Cerebellar nuclear complex (tissue), 1 donor: ENCODE data around the gene KAT2A.
A peak's percentile ranks its signal among the peaks of the same experiment; 100 is the strongest.

Experiments used
- DNase-seq, 2 experiments: peaks; one replicate each; lab custom pipeline; 2025; lab: John Stamatoyannopoulos, UW

Gene KAT2A

DNA sequence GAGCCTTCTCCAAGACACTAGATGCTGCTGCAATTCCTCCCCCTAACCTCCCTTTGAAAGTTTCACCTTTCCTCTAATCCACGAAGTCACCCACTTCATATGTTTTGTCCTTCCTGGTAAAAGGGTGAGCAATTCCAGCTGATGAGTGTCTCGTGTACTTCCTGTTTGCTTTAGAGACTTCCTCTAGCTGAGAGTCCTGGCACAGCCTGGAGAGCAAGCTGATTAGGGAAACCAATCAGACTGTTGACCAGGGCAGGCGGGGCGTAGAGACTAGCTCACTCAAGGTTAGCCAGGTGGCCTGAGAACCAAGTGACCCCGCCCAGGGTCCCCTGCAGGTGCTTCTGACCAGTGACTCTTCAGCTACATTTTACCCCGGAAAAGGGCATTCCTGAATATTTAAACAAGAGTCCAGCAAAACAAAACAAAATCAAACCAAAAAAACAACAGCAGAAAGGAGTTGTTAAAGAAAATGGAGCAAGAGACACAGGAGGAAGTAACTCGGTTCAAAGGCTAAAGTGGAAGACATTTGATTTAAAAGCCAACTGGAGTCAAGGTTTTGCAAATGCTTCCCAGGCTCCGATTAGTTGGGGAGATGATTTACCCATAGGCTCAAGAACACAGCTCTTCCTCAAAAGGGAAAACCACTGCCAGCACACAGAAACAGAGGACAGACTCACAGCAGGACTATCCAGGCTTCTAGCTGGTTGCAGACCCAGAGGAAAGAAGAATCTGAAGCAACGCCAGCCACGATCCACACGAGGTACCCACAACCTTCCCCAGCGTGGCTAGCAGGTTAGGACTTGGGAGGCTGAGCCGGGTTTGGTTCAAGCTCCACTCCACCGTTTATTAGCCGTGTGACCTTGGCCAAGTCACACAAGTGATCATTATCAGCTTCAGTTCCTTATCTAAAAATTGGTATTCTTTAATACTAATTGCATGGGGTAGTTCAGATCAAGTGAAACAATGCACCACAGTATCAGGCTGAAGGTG, 14.8 kb upstream of the KAT2A start:
- no peak for DNase-seq

GRCh38 chr17:42135151-42135550, 14.0 kb upstream of the KAT2A start:
- no peak for DNase-seq

GRCh38 chr17:42133461-42134041, 12.4 kb upstream of the KAT2A start:
- no peak for DNase-seq

DNA sequence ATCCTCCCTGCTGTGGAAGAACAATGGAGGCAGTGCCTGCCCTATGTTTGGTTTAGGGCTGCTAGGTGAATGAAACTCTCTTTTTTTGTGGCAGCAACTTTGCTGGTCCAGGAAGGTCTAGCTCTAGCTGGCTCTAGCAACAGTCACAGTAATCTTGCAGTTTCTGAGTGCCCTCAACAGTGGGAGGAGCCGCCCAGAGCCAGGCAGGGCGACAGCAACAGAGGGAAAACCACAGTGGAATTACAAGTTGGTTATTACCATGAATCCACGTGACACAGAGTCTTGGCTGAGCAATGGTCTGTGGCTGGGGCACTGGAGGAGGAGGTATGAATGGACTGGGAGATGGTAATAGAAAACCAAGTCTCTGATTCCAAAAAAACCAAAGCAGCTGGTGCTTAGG, 11.8 kb upstream of the KAT2A start:
- DNase-seq = no peak

GRCh38 chr17:42131981-42132432, 10.8 kb upstream of the KAT2A start:
- no peak for DNase-seq

DNA sequence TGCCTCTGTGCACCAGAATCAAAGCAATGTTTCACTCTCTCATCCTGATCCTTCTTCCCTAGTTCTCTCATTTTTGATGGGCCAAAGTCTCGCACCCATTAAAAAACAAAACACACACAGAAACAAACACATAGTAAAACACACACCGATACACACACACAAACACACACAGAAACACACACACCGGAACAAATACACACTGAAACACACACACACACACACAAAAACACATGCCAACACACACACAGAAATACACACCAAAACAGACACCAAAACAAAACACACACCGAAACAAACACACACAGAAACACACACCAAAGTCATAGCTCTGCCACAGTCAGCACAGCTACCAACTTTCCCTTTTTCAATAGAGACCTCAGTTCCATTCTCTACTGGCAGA, 10.1 kb upstream of the KAT2A start:
- DNase-seq = no peak

DNA sequence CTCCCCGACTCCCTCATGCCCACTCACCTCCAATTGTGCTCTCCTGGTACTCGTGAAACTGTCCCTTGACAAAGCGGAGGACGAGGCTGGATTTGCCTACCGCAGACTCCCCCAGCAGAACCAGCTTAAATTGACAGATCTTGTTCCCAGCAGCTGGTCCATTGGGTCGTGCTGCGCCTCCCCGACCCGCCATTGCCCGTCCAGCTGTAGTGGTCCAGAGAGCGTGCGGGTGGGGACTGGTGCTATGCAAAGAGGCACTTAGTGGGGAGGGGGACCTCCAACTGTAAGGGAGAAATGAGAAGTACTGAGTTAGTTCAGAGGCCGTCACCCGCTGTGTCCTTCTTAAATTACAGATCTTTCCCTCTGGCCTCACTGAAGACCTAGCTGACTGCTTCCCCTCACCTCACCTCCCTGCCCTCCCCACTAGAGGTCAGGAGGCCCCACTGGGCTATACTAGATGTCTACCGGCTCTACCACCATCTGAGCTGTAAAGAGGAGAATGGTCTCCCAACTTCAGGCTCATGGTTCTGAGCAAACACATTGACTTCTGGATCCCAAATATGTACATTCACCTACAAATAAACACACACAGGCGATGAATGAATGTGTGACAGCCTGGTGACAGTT, 9.3 kb upstream of the KAT2A start:
- no peak for DNase-seq

DNA sequence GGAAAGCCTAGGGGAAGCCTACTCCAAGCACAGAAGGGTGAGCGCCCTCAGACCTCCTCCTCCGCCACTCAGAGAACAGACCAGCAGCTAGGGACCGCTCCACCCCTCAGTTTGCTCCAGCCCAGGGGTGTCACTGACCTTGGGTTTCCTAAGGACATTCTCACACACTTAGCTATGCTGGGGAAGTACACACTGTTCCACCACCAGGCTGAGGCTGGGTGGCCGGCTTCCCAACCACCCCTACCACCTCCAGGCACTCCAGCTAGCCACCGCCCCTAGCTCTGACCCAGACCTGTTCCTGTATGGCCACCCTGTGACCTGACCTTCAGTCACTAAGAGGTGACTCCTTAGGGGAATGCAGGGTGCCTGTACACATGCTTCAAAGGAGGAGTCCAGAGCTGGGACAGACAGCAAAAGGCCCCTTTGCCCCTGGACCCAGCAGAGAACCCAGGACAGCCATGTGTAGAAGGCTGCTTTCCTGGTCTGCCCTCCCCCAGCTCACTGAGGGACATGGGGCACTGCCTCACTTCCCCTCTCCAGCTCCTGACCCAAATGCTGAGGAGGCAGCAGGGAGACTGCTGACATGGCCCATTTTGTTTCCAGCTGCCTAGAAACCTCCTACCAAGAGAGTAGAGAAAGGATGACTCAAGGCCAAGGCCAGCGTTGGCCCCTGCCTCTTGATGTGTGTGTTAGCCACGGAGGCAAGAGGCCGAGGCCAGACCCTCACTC, 8.1 kb upstream of the KAT2A start:
- DNase-seq = no peak

GRCh38 chr17:42127414-42127813, 6.2 kb upstream of the KAT2A start:
- DNase-seq = no peak

DNA sequence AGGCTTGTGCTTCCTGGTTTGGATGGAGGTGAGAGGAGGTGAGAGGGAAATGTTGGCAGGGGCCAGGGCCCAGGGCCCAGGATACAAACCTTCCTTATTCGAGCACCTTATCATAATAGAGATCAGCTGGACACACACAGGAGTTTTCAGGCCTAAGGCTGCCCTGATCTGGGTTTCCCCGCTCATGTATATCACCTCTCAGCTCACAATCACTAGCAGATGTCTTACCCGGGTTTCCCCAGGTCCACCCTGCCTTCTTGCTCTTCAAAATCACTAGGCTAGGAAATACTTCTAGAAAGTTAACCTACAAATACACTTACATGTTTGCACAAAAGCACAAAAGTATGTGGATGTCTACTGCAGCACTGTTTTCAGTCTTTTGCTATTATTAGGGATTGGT, 5.7 kb upstream of the KAT2A start:
- no peak for DNase-seq

DNA sequence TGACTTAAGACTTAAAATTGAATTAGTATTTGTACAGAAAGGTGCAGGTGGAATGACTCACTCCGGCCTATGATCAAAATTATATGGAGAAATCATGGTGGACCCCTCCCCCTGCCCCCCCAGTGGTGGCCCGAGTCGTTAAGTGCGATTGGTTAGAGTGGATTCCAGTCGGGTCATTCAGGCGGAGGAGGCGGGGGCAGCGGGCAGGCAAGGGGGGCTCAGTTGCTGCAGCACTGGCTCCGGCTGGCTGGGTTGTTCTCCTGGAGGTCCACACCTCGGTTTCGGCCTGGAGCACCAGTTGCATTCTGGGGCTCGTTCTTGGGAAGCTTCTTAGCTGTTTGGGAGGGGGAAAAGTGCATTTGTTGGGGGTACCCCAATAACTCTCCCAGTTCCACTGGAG, 4.4 kb upstream of the KAT2A start:
- DNase-seq = no peak

GRCh38 chr17:42124256-42124655, 3.1 kb upstream of the KAT2A start:
- no peak for DNase-seq

DNA sequence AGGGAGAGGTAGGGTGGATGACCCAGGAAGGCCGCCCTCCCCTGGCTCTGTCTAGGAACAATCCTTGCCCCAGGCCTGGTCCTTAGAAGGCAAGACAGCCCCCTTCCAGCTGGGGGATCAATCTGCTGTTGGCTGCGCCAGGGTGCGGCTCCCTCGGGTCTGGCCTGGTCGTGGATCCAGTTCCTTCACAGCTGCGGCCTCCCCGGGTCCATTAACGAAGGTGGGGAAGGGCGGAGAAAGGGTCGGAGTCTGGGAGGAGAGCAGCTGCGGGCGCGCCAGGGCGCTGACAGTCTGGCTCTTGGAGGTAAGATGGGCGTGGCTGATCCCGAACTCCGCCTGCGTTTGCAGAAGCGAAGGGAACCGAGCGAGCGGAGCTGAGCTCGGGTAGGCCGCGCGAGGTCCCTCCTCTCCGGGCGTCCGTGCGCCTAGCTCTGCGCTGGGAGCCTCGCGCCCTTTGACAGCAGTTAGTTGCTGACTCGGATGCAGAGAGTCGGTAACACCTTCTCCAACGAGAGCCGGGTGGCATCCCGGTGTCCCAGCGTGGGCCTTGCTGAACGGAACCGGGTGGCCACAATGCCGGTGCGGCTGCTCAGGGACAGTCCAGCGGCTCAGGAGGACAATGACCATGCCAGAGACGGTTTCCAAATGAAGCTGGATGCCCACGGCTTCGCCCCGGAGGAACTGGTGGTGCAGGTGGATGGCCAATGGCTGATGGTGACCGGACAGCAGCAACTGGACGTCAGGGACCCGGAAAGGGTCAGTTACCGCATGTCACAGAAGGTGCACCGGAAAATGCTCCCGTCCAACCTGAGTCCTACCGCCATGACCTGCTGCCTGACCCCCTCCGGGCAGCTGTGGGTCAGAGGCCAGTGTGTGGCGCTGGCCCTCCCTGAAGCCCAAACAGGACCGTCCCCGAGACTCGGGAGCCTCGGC, 1.5 kb upstream of the KAT2A start, which contains the start of gene HSPB9:
Gene HSPB9, plus strand, starts transcription at position 434 of the 933 bp plus-strand sequence. Its CDS starts 47 bp downstream, at position 481.
- DNase-seq = no peak

DNA sequence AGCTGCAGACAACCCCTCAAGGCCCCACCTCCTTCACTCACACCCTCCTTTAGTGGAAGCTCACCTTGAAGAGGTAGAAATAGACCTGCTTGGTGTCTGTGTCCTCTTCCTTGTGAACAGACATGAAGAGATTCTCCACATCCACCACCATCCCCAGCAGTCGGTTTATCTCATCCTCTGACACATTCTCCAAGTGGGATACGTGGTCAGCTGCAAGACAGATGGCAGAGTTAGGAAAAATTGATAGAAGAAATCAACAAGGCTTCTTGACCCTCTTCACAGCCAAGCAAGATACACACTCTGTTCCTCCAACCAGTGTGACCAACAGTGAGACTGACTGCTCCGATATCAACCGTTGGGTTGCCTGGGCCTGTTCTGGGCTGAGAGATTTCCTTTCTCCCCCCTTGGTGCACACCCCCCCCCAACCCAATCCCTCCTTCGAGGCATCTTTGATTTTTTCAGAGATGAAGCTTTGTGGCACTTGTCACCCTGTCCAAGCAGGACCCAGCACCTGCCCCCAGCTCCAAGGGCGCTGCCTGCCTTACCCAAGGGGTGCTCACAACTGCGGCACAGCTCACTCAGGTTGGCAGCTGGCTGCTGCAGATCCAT, 902 bp downstream of the KAT2A start:
- DNase-seq = no peak

DNA sequence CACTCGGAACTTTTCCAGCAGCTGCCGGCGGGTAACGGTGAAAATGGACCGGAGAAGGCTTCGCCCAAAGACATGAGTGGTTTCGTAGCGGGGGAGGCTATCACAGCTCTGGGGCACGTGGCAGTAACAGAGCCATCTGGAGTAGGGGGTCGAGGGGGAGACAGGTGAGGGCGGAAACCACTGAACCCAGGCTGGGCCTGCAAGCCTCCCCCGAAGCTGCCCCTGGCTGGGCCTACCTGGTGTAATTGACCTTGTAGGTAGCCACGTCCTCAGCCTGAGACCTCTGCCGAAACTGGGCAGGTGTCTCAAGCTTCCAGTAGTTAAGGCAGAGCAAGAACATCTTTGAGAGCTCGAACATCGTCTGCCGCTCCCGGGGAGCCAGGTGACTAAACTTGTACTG, 1.9 kb downstream of the KAT2A start:
- DNase-seq = no peak

DNA sequence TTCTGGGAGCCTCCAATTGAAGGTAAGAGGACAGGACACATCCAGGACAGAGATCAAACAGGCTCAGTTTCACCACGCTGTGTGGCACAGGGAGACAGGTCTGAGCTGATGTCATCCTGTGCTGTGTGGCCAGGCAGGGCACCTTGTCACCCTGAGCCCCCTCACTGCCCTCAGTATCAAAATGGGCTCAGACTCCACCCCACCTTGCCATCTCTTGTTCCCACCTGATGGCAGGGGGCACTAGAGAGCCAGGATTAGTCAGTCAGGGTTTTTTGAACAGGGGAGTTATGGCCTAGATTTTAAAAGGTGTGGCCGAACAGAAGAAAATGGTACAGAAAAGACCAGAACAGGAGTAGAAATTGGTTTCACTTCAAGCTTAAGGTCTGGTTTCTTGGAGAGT, 2.6 kb downstream of the KAT2A start:
- no peak for DNase-seq

DNA sequence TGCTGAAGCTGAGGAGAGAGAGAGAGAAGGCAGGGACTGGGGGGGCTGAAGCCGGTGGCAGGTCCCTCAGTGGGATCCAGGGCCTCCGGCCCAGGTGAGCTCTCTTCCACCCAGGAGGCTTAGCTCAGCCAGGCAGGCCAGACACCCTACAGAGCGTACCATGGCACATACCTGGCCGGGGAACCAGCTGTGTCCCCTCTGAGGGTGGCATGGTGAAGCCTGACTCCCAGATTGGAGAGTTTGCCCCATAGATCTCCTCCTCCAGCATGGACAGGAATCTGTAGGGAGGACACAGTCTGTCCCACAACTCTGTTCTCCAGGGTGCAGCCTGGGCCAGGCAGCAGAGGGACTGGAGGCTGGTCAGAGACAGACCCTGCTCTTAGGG, 3.0 kb downstream of the KAT2A start:
- no peak for DNase-seq

DNA sequence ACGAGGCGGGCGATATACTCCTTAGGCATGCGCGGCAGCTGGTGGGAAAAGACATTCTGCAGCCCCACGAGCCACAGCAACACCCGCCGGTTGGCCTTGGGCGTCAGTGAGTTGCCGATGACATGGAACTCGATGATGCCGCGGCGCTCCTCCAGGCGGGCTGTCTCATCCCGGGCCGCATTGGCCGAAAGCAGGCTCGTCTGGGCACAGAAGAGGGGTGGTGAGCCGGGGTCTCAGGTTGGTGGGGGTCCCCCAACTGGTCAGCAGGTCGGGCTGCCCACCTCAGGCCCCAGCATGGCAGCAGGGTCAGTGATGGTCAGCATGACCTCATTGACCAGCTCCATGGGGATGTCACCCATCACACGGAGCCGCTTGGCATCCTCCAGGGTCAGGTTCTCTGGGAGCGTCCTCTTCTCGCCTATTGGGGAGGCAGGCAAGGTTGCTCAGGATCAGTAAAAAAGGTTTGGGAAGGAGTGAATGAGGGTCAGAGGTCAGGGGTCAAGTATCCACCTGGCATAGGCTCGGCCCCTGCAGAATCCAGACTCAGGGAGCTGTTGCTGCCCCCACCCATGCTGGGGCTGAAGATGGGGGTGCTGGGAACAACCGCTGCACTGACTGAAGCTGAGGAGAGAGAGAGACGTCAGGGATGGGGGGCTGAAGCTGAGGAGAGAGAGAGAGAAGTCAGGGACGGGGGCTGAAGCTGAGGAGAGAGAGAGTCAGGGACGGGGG, 3.6 kb downstream of the KAT2A start:
- no peak for DNase-seq

DNA sequence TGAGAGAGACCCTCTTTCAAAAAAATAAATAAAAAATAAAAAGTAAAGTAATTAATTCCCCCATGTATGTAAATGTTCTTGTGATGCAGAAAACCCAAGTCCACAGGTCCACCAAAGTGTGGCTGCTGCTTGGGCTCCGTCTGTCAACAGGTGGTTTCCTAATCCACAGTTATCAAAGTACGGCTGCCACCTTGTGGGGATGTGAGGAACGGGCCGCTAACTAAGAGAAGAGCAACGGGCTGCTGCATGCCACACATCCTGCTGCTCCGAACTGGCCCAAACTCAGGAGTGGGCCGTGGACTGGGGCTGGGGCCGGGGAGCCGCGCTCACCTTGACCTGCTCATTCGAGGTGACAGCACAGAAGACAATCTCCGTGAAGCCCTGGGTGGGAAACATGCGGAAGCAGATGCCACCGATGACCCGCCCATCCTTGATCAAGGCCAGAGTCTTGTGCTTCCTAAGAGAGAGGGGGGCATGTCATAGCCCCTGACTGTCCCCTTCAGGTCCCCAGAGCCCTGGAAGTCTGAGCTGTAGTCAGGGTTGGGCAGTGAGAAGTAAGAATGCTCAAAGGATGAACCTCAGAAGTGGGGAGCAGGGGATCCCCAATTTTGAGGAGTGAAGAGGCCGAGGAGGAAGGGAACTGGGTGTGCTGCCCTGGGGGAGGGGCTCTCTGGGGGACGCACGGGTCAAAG, 4.3 kb downstream of the KAT2A start:
- DNase-seq = peak in 1 of 2 experiments; percentile 40
